ENCODE data around the gene POLD4.

Gene POLD4

GRCh38 chr11:67355023-67355793 is 1.9 kb upstream of the POLD4 start:
- DNase-seq (ENCODE audit: low read depth, low spot score), result no peak
- H3K27ac ChIP-seq, result peak overlapping the region; percentile 99

GRCh38 chr11:67354075-67355022 is 1.0 kb upstream of the POLD4 start:
- H3K27ac ChIP-seq, result peak overlapping the region; percentile 99
- peak; percentile 72 for DNase-seq (ENCODE audit: low read depth, low spot score)

GRCh38 chr11:67352546-67353316 is 615 bp downstream of the POLD4 start:
- DNase-seq (ENCODE audit: low read depth, low spot score), result no peak

GRCh38 chr11:67351275-67352005 is 1.9 kb downstream of the POLD4 start:
- no peak for DNase-seq (ENCODE audit: low read depth, low spot score)
- H3K27ac ChIP-seq, result peak overlapping the region; percentile 99

More at GRCh38 chr11:67352546-67353316, 615 bp downstream of the POLD4 start:
- H3K27ac ChIP-seq, result peak overlapping the region; percentile 99

GRCh38 chr11:67349928-67350465 is 3.3 kb downstream of the POLD4 start:
- DNase-seq (ENCODE audit: low read depth, low spot score), result no peak
- H3K27ac ChIP-seq, result no peak overlapping the region

- no peak for DNase-seq (ENCODE audit: low read depth, low spot score)
- no peak overlapping the region for H3K27ac ChIP-seq
Observed at GRCh38 chr11:67349457-67349856, 3.9 kb downstream of the POLD4 start.

- peak overlapping the region; percentile 22 for H3K27ac ChIP-seq
- no peak for DNase-seq (ENCODE audit: low read depth, low spot score)
Observed at GRCh38 chr11:67349036-67349435, 4.3 kb downstream of the POLD4 start.

- DNase-seq (ENCODE audit: low read depth, low spot score), result no peak
- peak overlapping the region; percentile 22 for H3K27ac ChIP-seq
Observed at GRCh38 chr11:67347964-67348749, 5.2 kb downstream of the POLD4 start.

- DNase-seq (ENCODE audit: low read depth, low spot score), result peak; percentile 94
Observed at GRCh38 chr11:67345920-67346819, 7.2 kb downstream of the POLD4 start.

GRCh38 chr11:67345247-67345919 is 8.0 kb downstream of the POLD4 start:
- peak overlapping the region; percentile 84 for H3K27ac ChIP-seq
- DNase-seq (ENCODE audit: low read depth, low spot score), result no peak

More at GRCh38 chr11:67345920-67346819, 7.2 kb downstream of the POLD4 start:
- H3K27ac ChIP-seq, result peak overlapping the region; percentile 84

- H3K27ac ChIP-seq, result peak overlapping the region; percentile 84
- DNase-seq (ENCODE audit: low read depth, low spot score), result no peak
Observed at GRCh38 chr11:67344264-67344663, 9.1 kb downstream of the POLD4 start.

GRCh38 chr11:67337257-67337656 is 16.1 kb downstream of the POLD4 start:
- no peak overlapping the region for H3K27ac ChIP-seq

GRCh38 chr11:67332081-67332691 is 21.2 kb downstream of the POLD4 start:
- DNase-seq (ENCODE audit: low read depth, low spot score), result no peak
- H3K27ac ChIP-seq, result peak overlapping the region; percentile 44

More at GRCh38 chr11:67337257-67337656, 16.1 kb downstream of the POLD4 start:
- no peak for DNase-seq (ENCODE audit: low read depth, low spot score)

GRCh38 chr11:67323526-67323925 is 29.8 kb downstream of the POLD4 start:
- no peak for DNase-seq (ENCODE audit: low read depth, low spot score)
- no peak overlapping the region for H3K27ac ChIP-seq

- H3K27ac ChIP-seq, result no peak overlapping the region
Observed at GRCh38 chr11:67322049-67322448, 31.3 kb downstream of the POLD4 start.

GRCh38 chr11:67321313-67321871 is 32.0 kb downstream of the POLD4 start:
- DNase-seq (ENCODE audit: low read depth, low spot score), result no peak
- H3K27ac ChIP-seq, result no peak overlapping the region

More at GRCh38 chr11:67322049-67322448, 31.3 kb downstream of the POLD4 start:
- no peak for DNase-seq (ENCODE audit: low read depth, low spot score)
